DND-41 (cell line): ENCODE results near the gene DFFB.

Experiments used
- EZH2 ChIP-seq: IDR thresholded peaks from 3 replicates; pipeline ENCODE4 v1.6.1; 2012; ENCODE audit warnings: borderline replicate concordance, low read depth, mild to moderate bottlenecking, moderate library complexity, low read length, inconsistent platforms; ENCODE audit not compliant: severe bottlenecking
- TF ChIP-seq, protein P1 (sequence below): IDR thresholded peaks from 2 replicates; pipeline ENCODE4 v1.5.1; 2012; ENCODE audit warnings: borderline replicate concordance, low read length, moderate library complexity, mild to moderate bottlenecking; ENCODE audit not compliant: poor library complexity, severe bottlenecking; ENCODE audit errors: extremely low read depth

DNA sequence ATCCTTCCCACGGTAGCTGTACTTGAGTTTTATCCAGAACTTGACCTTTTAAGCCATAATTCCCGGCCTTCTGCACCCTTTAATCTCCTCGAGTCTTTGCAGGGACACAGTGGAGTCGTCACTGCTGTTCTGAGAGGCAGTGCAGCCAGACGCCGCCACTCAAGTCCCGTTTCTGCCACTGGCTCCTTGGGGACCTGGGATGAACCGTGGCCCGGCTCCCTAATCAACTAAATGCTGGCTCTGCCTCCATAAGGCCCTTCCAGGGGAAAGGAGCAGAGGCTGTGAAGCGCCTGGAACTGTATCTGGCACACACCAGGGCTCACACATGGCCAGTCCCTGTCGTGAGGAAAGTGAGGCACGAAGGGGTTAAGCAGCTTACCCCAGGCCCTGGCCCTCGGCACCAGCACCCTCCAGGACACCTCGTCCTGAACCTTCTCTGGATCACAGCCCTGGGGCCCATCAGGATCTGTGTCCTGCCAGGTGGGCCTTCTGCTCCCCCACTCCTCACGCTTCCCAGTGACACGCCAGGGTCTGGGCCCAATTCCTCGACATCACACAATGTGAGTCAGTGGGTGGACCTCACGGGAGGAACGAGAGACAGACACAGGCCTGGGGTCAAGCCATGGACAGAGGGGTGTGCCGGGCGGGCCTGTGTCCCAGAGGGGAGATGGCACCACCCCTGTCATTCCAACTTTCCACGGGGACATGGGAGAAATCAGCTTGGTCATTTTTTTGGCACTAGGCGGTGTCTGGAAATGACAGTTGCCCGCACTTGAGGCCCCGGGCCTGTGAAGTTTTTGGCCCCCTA is 66.3 kb downstream of the DFFB start:
- TF ChIP-seq, protein P1, sequence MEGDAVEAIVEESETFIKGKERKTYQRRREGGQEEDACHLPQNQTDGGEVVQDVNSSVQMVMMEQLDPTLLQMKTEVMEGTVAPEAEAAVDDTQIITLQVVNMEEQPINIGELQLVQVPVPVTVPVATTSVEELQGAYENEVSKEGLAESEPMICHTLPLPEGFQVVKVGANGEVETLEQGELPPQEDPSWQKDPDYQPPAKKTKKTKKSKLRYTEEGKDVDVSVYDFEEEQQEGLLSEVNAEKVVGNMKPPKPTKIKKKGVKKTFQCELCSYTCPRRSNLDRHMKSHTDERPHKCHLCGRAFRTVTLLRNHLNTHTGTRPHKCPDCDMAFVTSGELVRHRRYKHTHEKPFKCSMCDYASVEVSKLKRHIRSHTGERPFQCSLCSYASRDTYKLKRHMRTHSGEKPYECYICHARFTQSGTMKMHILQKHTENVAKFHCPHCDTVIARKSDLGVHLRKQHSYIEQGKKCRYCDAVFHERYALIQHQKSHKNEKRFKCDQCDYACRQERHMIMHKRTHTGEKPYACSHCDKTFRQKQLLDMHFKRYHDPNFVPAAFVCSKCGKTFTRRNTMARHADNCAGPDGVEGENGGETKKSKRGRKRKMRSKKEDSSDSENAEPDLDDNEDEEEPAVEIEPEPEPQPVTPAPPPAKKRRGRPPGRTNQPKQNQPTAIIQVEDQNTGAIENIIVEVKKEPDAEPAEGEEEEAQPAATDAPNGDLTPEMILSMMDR = no peak
- no peak for TF ChIP-seq EZH2
